OCI-LY7 (cell line): ENCODE measurements around the gene MAEA. TPM values are rescaled to one million over a fixed set of nuclear protein-coding genes. Genes with fewer than 3 reads are reported as not detected.

Experiments used
- BruUV-seq: library from RNA; stranded (reverse); fragments of 400-500 nt; replicated peaks from 2 replicates; lab custom pipeline; 2021; lab: Mats Ljungman, UMichigan
- CTCF ChIA-PET: fragments of 300-600 bp; sonication (Branson Sonifier 250); formaldehyde crosslinking; loops from one replicate; lab custom pipeline; 2022; ENCODE audit warnings: antibody characterized with exemption; ENCODE audit not compliant: unreplicated experiment; lab: Charles Lee
- POLR2A ChIA-PET: fragments of 300-600 bp; sonication (Branson Sonifier 250); formaldehyde crosslinking; loops from one replicate; lab custom pipeline; 2022; ENCODE audit warnings: antibody characterized with exemption; lab: Charles Lee
- DNase-seq: peaks from one replicate; pipeline ENCODE4 v3.0.0-alpha.2; 2015; ENCODE audit warnings: low spot score
- H2AFZ ChIP-seq: fragments of 200-600 bp; sonication (generic), shearing (Covaris generic); 2 replicates; pipeline ENCODE4 v1.6.1; 2014; ENCODE audit warnings: mild to moderate bottlenecking, antibody characterized with exemption, low read length, moderate library complexity
- H3K27ac ChIP-seq: fragments of 200-600 bp; sonication (generic); 2 replicates; pipeline ENCODE4 v1.5.1; 2014; ENCODE audit warnings: mixed run types, low read depth, mild to moderate bottlenecking, moderate library complexity, low read length, inconsistent platforms; ENCODE audit not compliant: poor library complexity, severe bottlenecking
- H3K36me3 ChIP-seq: fragments of 200-600 bp; sonication (generic); 2 replicates; pipeline ENCODE4 v1.6.1; 2014; ENCODE audit warnings: mild to moderate bottlenecking, antibody characterized with exemption, low read length, moderate library complexity, mixed read lengths; ENCODE audit not compliant: insufficient read depth
- H3K4me1 ChIP-seq: fragments of 200-600 bp; sonication (generic); 2 replicates; pipeline ENCODE4 v1.5.1; 2014; ENCODE audit warnings: mild to moderate bottlenecking, low read length; ENCODE audit not compliant: insufficient read depth, poor library complexity, severe bottlenecking
- H3K4me2 ChIP-seq: fragments of 200-600 bp; sonication (generic); 2 replicates; pipeline ENCODE4 v1.6.1; 2014; ENCODE audit warnings: mild to moderate bottlenecking, low read length
- H3K4me3 ChIP-seq: fragments of 200-600 bp; sonication (generic); 2 replicates; pipeline ENCODE4 v1.5.1; 2014; ENCODE audit warnings: mild to moderate bottlenecking, low read depth, low read length; ENCODE audit not compliant: poor library complexity, severe bottlenecking
- H3K79me2 ChIP-seq: fragments of 200-600 bp; sonication (generic); 2 replicates; pipeline ENCODE4 v1.6.1; 2016; ENCODE audit warnings: low read depth, mild to moderate bottlenecking, low read length, moderate library complexity, mixed read lengths; ENCODE audit not compliant: insufficient read depth
- H3K9me2 ChIP-seq: fragments of 200-600 bp; sonication (generic); 2 replicates; pipeline ENCODE4 v1.6.1; 2016; ENCODE audit warnings: mild to moderate bottlenecking, low read length, mixed read lengths; ENCODE audit not compliant: insufficient read depth
- H3K9me3 ChIP-seq: fragments of 200-600 bp; sonication (generic); 2 replicates; pipeline ENCODE4 v1.6.1; 2014; ENCODE audit warnings: mild to moderate bottlenecking, mixed run types, low read length, mixed read lengths
- H4K20me1 ChIP-seq: fragments of 200-600 bp; sonication (generic); 2 replicates; pipeline ENCODE4 v1.6.1; 2014; ENCODE audit warnings: mild to moderate bottlenecking, antibody characterized with exemption, low read length, moderate library complexity, mixed read lengths; ENCODE audit not compliant: insufficient read depth
- EZH2phosphoT487 ChIP-seq: fragments of 200-600 bp; sonication (generic); IDR thresholded peaks from 2 replicates; pipeline ENCODE4 v1.6.1; 2018; ENCODE audit warnings: low read depth, borderline replicate concordance, mild to moderate bottlenecking, mixed run types, antibody characterized with exemption, low read length, moderate library complexity, mixed read lengths
- intact Hi-C: fragments of 100-400 bp; cut with micrococcal nuclease; formaldehyde crosslinking; loops from one replicate; pipeline ENCODE4 v1.10.0; 2022; ENCODE audit not compliant: unreplicated experiment
- total RNA-seq, 2 experiments: library from RNA; depleted of rRNA in 1 of 2; stranded (reverse); fragments of >200 nt in 1 of 2; shearing (Covaris generic) in 1 of 2; gene quantifications; 2 replicates each; pipeline ENCODE4 v1.2.3, GENCODE V29; 2014 to 2022
- TF ChIP-seq, protein P1 (sequence below): fragments of 200-600 bp; sonication (generic); conservative IDR thresholded peaks from 2 replicates; pipeline ENCODE4 v1.5.1; 2014; ENCODE audit warnings: mild to moderate bottlenecking, antibody characterized with exemption, low read length, moderate library complexity, mixed read lengths

MAEA gene
- total RNA-seq, 2 experiments from 2014 or later: 53.2 to 59.3 TPM

DNA sequence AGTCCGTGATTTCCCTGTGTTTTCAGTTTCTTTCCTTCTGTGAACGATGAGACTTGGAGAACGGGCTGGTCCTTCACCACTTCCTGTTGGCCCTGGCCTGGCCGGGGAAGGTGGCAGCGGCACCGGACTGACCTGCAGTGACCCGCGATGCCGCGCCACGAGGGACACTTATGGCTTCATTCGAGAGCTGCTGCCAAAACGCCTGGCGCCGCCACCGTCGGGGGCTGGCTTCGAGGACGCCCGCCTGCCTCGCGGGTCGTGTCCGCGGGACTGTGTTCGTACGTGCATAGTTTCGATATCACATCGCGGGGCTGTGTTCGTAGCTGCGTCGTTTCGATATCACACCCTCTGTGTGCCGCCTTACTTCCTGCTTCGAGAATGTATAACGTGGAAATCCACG, 49.8 kb downstream of the MAEA start:
- Histone ChIP-seq H2AFZ (no peak overlapping the region), H3K4me1 (no peaks in the 10 kb centered on the region), H3K4me2 (no peak overlapping the region), H3K4me3 (no peak overlapping the region), H4K20me1 (no peaks in the 10 kb centered on the region), H3K9me2 (no peaks in the 10 kb centered on the region), H3K36me3 (peaks cover 70% of the 10 kb centered on the region), H3K27ac (no peak overlapping the region), H3K79me2 (no peaks in the 10 kb centered on the region), H3K9me3 (no peaks in the 10 kb centered on the region)
- ChIA-PET POLR2A (no interaction called here), CTCF (no interaction called here)
- DNase-seq: no peak
- intact Hi-C loops: no loop called here
- TSS peak; percentile 80 for BruUV-seq
- TF ChIP-seq, protein P1, sequence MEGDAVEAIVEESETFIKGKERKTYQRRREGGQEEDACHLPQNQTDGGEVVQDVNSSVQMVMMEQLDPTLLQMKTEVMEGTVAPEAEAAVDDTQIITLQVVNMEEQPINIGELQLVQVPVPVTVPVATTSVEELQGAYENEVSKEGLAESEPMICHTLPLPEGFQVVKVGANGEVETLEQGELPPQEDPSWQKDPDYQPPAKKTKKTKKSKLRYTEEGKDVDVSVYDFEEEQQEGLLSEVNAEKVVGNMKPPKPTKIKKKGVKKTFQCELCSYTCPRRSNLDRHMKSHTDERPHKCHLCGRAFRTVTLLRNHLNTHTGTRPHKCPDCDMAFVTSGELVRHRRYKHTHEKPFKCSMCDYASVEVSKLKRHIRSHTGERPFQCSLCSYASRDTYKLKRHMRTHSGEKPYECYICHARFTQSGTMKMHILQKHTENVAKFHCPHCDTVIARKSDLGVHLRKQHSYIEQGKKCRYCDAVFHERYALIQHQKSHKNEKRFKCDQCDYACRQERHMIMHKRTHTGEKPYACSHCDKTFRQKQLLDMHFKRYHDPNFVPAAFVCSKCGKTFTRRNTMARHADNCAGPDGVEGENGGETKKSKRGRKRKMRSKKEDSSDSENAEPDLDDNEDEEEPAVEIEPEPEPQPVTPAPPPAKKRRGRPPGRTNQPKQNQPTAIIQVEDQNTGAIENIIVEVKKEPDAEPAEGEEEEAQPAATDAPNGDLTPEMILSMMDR: no peak
- TF ChIP-seq EZH2phosphoT487: no peak

DNA sequence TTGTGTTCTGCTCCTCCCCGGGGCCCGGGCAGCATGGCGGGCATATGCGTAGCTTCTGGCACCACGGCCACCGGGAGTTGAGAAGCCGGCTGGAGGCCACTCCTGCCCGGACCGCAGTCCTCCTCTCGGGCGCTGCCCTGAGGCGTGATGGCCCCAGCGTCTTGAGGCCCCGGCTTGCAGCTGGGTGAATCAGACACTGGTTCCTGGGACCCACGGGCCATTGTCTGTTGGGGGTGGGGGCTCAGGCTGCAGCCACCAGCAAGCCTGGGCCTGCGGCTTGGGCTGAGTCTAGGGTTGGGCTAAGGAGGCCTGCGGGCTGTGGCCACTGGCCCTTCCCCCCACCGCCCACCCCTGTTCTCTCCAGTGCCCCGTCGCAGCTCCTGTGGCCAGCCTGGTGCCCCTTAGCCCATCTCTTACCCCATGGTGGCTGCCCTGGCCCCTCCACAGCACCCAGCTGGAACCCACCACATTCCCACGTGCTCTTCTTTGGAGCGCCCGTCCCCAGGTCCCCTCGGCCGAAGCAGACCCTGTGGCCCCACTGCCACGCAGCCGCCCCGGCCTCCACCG, 50.6 kb downstream of the MAEA start:
- Histone ChIP-seq H3K27ac (no peak overlapping the region), H3K9me2 (no peaks in the 10 kb centered on the region), H3K4me2 (no peak overlapping the region), H3K4me1 (peaks cover 7% of the 10 kb centered on the region), H3K36me3 (peaks cover 63% of the 10 kb centered on the region), H3K4me3 (no peak overlapping the region), H3K79me2 (no peaks in the 10 kb centered on the region), H4K20me1 (no peaks in the 10 kb centered on the region), H3K9me3 (no peaks in the 10 kb centered on the region), H2AFZ (no peak overlapping the region)
- no peak for DNase-seq
- POLR2A ChIA-PET: no interaction called here
- no TSS peak for BruUV-seq
- CTCF ChIA-PET: no interaction called here
- intact Hi-C loops: no loop called here
- TF ChIP-seq EZH2phosphoT487: no peak
- TF ChIP-seq, protein P1: no peak

DNA sequence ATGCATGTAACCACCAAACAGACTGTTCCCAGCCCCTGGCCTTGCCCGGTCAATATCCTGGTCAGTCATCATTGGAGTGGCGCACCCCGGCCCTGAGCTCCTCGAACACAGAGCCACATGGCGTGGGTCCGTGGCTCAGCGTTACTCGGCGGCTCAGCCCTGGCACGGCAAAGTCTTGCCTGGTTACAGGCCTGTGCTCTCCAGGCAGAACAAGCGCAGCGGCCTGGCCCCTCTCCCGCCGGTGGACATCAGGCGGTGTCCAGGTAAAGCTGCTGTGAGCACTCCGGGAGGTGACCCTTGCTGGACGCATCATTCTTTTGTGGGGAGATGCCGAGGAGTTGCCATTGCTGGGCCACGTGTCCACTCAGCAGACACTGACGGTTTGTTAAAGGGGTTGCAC, 51.2 kb downstream of the MAEA start:
- CTCF ChIA-PET: no interaction called here
- Histone ChIP-seq H3K4me2 (no peak overlapping the region), H2AFZ (no peak overlapping the region), H3K4me1 (peaks cover 13% of the 10 kb centered on the region), H3K9me3 (no peaks in the 10 kb centered on the region), H3K27ac (no peak overlapping the region), H4K20me1 (no peaks in the 10 kb centered on the region), H3K4me3 (no peak overlapping the region), H3K9me2 (no peaks in the 10 kb centered on the region), H3K36me3 (peaks cover 61% of the 10 kb centered on the region), H3K79me2 (no peaks in the 10 kb centered on the region)
- POLR2A ChIA-PET: no interaction called here
- intact Hi-C loops: no loop called here
- DNase-seq: no peak
- BruUV-seq: no TSS peak
- TF ChIP-seq, protein P1: no peak
- TF ChIP-seq EZH2phosphoT487: no peak
